Superior temporal gyrus (tissue), 1 donor: ENCODE results near the gene ZNF71.
"Not testable (repeated sequence)": the region's sequence is repeated elsewhere in the genome, so short reads cannot be mapped to it uniquely, and the experiment has no call there.

Experiments
- DNase-seq: peaks from one replicate; pipeline ENCODE4 v3.0.0-alpha.2; 2016; ENCODE audit errors: extremely low spot score

ZNF71 gene

DNA sequence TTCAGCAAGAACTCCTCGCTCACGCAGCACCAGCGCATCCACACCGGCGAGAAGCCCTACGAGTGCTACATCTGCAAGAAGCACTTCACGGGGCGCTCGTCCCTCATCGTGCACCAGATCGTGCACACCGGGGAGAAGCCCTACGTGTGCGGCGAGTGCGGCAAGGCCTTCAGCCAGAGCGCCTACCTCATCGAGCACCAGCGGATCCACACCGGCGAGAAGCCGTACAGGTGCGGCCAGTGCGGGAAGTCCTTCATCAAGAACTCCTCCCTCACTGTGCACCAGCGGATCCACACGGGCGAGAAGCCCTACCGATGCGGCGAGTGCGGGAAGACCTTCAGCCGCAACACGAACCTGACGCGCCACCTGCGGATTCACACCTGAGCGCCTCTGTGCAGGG is 27.3 kb downstream of the ZNF71 start:
- no peak for DNase-seq

GRCh38 chr19:56623006-56623405 is 27.9 kb downstream of the ZNF71 start:
- no peak for DNase-seq

- no peak for DNase-seq
These were observed 30.6 kb downstream of the ZNF71 start for GRCh38 chr19:56625708-56626107.

DNA sequence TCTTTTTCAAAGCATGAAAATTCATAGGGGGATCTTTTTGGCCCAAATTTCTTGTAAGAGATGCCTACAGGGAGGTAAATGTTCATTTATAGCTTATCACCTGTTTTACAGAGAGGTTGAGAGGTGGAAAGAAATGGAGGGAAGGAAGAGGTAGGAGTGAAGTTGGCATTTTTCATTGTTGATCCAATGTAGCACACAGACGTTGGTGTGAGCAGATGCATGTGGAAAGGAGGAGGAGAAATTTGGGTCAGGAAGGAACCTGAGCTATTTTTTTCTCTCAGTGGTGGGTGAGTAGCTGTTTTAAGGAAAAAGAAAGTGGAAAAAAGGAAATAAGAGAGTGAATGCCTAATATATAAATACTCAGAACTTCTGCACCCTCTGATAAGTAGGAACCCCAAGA is 37.9 kb downstream of the ZNF71 start:
- DNase-seq: peak; percentile 23

DNA sequence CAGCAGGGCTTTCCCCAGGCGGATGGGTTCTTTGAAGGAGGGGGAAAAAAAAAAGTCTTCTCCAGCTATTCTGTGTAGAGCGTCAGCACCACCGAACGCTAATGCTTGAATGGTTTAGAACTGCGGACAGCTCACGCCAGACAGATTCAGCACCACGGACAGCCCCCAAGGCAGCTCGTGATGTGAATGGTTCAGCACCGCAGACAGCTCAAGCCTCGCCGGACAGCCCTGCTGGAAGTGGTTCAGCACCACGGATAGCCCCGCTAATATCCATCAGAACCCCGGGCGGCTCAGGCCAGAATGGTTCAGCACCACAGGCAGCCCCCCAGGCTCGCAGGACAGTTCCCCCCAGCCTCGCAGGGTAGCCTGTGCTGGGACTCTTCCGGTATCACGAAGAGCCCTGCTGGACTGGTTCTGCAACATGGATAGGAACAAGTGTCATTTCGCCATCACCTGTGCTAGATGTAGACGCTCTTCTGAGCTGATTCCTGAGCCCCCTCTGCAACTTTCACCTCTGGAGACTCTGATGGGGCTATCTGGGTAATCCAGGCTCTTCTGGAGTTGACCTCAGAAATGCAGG is 43.0 kb downstream of the ZNF71 start:
- peak; percentile 75 for DNase-seq

GRCh38 chr19:56639217-56639616 is 44.1 kb downstream of the ZNF71 start:
- no peak for DNase-seq

- DNase-seq: no peak
These were observed 47.8 kb downstream of the ZNF71 start, which contains the start of gene SMIM17 for GRCh38 chr19:56642711-56643459. TSS of gene SMIM17 (plus strand) at chr19:56643159. CDS start at chr19:56645668, 2,509 bp downstream.

DNA sequence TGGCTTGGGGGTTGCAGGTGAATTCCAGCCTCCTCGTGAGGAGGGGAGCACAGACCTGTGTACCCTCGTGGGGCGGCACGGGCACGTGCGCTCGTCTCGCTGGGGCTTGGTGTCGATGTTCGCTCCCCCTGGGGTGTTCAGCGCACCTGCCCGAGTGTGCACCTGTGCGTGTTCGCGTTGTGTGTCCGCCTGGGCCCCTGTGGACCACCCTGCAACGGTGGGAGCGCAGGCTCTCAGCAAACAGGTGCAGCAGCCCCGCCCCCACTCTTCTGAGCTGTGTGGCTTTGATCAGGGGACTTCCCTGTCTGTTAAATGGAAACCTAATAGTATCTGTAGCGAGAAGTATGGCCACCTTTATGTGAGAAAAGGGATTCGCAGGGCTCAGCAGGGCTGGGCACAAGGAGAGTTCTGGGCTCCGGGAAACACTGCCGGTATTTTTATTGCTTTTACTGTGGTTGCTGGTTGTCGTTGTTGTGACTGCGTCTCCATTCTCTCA is 48.4 kb downstream of the ZNF71 start:
- DNase-seq: no peak

GRCh38 chr19:56654151-56654550 is 59.0 kb downstream of the ZNF71 start:
- DNase-seq: no peak

DNA sequence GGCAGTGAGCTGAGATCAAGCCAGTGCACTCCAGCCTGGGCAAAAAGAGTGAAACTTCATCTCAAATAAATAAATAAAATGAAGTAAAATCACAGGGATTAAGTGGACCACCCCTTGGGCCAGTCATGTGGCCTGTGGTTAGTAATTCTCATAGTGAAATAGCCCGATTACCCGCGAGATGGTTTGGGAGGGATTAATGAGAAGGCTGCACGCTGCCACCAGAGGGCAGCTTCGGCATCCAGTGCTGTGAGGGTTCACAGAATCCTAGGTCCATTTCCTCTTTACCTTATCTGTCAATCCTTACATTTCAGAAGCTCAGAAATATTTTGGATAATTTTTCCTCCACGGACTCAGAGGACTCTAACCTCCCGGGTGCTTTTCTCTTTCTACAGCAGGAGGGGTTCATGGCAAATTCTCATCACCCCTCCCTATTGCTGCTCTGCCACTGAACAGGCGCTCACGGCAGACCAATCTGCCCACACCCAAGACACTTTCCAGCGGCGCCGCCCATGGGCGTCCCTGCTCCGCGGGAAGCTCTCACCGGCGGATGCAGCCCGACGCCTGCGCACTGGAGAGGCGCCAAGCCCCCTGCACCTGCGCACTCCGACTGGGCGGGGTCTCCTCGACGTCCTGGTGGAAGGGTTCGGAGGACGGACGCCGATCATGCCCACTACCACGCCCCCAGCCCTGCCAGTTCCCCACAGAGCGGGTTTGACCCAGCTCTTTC is 65.4 kb downstream of the ZNF71 start:
- DNase-seq: peak; percentile 48

- DNase-seq: no peak
These were observed 66.1 kb downstream of the ZNF71 start for GRCh38 chr19:56661248-56661647.

GRCh38 chr19:56663931-56664500 is 68.9 kb downstream of the ZNF71 start:
- no peak for DNase-seq

DNA sequence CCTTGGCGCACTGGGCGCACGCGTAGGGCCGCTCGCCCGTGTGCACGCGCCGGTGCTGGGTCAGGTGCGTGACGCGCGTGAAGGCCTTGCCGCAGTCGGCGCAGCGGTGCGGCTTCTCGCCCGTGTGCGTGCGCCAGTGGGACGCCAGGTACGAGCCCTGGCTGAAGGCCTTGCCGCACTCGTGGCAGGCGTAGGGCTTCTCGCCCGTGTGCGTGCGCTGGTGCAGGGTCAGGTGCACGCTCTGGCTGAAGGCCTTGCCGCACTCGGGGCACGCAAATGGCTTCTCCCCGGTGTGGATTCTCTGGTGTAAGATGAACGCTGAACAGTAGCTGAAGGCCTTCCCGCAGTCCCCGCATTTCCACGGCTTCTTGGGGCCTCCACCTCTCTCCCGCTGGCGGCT is 69.4 kb downstream of the ZNF71 start:
- DNase-seq: no peak

GRCh38 chr19:56667311-56667870 is 72.3 kb downstream of the ZNF71 start:
- DNase-seq: no peak

DNA sequence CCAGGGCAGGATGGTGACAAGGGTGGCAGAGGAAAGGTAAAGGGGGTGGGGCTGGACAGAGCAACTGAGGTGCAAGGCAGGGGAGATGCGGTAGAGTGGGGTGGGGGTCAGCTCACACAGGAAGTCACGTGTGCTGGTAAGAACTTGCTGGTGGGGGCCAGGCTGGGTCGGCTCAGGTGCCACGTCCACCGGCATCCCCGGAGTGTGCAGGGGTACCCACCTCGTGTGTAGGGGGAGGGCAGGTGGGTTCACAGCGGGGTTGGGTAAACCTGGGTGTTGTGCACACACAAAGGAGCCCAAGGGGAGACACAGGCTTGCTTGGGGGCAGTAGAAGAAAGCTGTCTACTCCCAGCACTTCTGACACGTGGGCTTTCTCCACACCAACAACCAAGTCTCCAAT is 73.6 kb downstream of the ZNF71 start:
- no peak for DNase-seq

DNA sequence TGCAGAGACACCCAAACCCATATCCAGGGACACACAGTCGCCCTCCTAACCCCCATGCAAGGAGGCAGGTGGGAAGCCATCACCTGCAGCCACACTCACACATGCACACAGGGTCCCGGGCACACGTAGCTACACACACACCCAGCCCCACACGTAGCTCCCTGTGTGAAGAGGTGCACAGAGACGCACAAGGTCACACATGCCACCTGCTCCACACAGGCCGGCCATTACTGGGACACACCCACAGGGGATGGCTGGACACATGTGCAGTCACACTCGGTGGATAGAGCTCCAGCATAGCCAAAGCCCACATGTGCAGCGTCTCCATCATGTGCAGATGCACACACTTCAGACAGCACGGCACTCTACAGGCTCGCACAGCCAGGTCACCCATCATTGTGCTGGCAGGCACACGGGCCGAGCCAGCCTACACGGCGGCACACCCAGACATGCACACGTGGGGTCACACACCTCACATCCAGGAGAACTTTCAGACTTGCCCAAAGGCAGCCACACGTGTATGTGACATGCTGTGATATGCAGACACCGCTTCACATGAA is 75.4 kb downstream of the ZNF71 start:
- no peak for DNase-seq

DNA sequence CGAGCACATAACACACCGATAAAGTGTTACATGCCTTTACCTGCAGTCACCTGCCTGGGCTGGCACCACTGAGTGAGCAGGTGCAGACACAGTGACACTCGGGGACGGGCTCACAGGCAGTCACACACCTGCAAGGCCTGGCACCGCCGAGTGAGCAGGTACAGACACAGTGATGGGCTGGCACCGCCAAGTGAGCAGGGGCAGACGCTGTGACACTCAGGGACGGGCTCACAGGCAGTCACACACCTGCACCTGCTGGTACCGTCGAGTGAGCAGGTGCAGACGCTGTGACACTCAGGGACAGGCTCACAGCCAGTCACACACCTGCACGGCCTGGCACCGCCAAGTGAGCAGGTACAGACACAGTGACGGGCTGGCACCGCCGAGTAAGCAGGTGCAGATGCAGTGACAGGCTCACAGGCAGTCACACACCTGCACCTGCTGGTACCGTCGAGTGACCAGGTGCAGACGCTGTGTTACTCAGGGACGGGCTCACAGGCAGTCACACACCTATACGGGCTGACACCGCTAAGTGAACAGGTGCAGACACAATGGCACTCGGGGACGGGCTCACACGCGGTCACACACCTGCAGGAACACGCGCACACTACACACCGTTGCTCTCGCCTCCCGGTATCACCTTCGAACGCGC is 76.0 kb downstream of the ZNF71 start:
- DNase-seq: no peak

DNA sequence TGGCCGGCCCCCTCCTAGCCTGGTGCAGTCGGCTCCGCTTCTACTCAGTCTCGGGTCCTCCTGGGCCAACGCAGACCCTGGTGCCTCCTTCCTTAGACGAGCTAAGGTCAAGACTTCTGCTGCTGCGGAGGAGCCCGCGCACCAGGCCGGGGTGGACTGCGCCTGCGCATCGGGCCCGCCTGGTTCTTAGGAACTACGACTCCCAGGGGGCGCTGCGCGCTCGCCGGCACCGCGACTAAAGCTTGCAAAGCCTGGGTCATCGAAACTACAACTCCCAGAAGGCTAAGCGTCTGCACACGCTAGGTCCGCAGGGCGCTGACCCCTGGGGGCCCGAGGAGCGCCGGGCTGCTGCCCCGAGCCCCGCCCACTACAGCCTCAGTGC is 76.5 kb downstream of the ZNF71 start, which contains the start of gene ZNF835:
Gene ZNF835, minus strand, starts transcription at position 145 of the 382 bp plus-strand sequence. CDS start 6,559 bp downstream, outside the sequence.
- peak; percentile 98 for DNase-seq

DNA sequence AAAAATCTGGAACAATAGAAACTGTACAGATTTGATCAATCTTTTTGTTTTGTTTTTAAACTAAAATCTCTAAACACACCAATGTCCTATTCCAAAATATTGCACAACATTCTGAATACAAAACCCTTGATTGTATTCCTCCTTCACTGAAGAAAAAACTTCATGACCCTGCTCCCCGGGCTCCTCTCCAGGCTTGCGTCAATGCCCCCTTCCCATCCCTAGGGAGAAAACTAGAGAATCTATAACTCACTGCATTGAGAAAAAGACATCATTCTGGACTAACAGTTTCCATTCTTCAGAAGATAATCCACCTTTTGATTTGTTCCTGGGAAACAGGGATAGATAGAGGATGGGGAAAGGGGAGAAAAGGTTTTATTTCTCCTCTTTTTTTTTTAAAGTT is 77.5 kb downstream of the ZNF71 start:
- not testable (repeated sequence) for DNase-seq
